ENCODE data around the gene RBMS3. TPM values are rescaled to one million over a fixed set of nuclear protein-coding genes. Genes with fewer than 3 reads are reported as not detected.

Gene RBMS3
- total RNA-seq, 4 donors from 2014 or later = 3.8 to 18.7 (median 14.6) TPM

- TF ChIP-seq, protein P1, sequence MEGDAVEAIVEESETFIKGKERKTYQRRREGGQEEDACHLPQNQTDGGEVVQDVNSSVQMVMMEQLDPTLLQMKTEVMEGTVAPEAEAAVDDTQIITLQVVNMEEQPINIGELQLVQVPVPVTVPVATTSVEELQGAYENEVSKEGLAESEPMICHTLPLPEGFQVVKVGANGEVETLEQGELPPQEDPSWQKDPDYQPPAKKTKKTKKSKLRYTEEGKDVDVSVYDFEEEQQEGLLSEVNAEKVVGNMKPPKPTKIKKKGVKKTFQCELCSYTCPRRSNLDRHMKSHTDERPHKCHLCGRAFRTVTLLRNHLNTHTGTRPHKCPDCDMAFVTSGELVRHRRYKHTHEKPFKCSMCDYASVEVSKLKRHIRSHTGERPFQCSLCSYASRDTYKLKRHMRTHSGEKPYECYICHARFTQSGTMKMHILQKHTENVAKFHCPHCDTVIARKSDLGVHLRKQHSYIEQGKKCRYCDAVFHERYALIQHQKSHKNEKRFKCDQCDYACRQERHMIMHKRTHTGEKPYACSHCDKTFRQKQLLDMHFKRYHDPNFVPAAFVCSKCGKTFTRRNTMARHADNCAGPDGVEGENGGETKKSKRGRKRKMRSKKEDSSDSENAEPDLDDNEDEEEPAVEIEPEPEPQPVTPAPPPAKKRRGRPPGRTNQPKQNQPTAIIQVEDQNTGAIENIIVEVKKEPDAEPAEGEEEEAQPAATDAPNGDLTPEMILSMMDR (IDR thresholded peaks at IDR 0.05) = no peak
Measured at GRCh38 chr3:29614954-29615353, 334.1 kb downstream of the RBMS3 start.

GRCh38 chr3:29618395-29619282 is 337.8 kb downstream of the RBMS3 start:
- Histone ChIP-seq H3K27me3 (no peaks in the 10 kb centered on the region), H3K9me3 (no peaks in the 10 kb centered on the region), H3K27ac (no peak overlapping the region), H3K4me1 (no peaks in the 10 kb centered on the region), H3K36me3 (no peaks in the 10 kb centered on the region), H3K4me3 (no peak overlapping the region)
- intact Hi-C loops (cut with DNase I; ENCODE audit: low total_unique reads) (no loop called here), in situ Hi-C loops (cut with MboI; ENCODE audit: low pct_ligation_motif_present in 1 of 4, low pct_unique_long_range_greater_than_20kb in 1 of 4, low sequenced_read_pairs in 3 of 4) (no loop called here)
- 57 to 62% methylated on average over 10 of the region's 10 CpGs for WGBS, 2 donors (ENCODE audit: low coverage in 1 of 2)
- TF ChIP-seq EP300 (IDR thresholded peaks at IDR 0.05; ENCODE audit: low read depth) (no peak), POLR2A (IDR thresholded peaks at IDR 0.05) (no peak), POLR2AphosphoS5 (IDR thresholded peaks at IDR 0.05) (no peak)
- TF ChIP-seq, protein P1 (IDR thresholded peaks at IDR 0.05) = no peak
- DNase-seq = no peak

More at GRCh38 chr3:29614954-29615353, 334.1 kb downstream of the RBMS3 start:
- H3K4me1 ChIP-seq = no peaks in the 10 kb centered on the region
- WGBS, 2 donors (ENCODE audit: low coverage in 1 of 2) = 89 to 100% methylated on average over 1 of the region's 1 CpG
- in situ Hi-C loops (cut with MboI; ENCODE audit: low pct_ligation_motif_present in 1 of 4, low pct_unique_long_range_greater_than_20kb in 1 of 4, low sequenced_read_pairs in 3 of 4) = no loop called here
- no peaks in the 10 kb centered on the region for H3K36me3 ChIP-seq
- H3K27me3 ChIP-seq = no peaks in the 10 kb centered on the region
- intact Hi-C loops (cut with DNase I; ENCODE audit: low total_unique reads) = no loop called here
- no peak for DNase-seq
- no peak overlapping the region for H3K27ac ChIP-seq
- H3K4me3 ChIP-seq = no peak overlapping the region
- no peaks in the 10 kb centered on the region for H3K9me3 ChIP-seq

DNA sequence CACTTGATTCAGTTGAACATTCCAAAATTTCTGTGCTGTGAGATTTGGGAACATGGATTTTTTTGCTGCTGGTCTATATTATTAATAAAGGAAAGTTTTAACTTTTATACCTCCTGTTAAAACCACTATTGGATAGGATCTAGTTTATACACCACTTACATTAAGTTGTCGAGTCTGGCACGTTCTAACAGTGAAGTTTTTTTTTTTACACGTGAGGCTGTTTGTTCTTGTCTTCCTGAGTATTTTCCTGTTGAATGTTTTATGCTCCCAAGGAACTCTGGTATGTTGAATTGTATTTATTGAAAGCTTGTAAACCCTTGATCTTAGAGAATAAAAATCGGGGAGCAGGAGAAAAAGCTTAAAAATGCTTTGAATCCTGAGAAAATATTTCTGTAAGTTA is 338.8 kb downstream of the RBMS3 start:
- Histone ChIP-seq H3K9me3 (no peaks in the 10 kb centered on the region), H3K4me3 (no peak overlapping the region), H3K27ac (no peak overlapping the region), H3K27me3 (no peaks in the 10 kb centered on the region), H3K36me3 (no peaks in the 10 kb centered on the region), H3K4me1 (no peaks in the 10 kb centered on the region)
- in situ Hi-C loops (cut with MboI; ENCODE audit: low pct_ligation_motif_present in 1 of 4, low pct_unique_long_range_greater_than_20kb in 1 of 4, low sequenced_read_pairs in 3 of 4) (no loop called here), intact Hi-C loops (cut with DNase I; ENCODE audit: low total_unique reads) (no loop called here)
- DNase-seq = no peak
- 31 to 33% methylated on average over 2 to 4 of the region's 4 CpGs for WGBS, 2 donors (ENCODE audit: low coverage in 1 of 2)
- no peak for TF ChIP-seq POLR2AphosphoS5 (IDR thresholded peaks at IDR 0.05)
- TF ChIP-seq, protein P1 (IDR thresholded peaks at IDR 0.05) = no peak
- no peak for TF ChIP-seq EP300 (IDR thresholded peaks at IDR 0.05; ENCODE audit: low read depth)

- Histone ChIP-seq H3K9me3 (no peaks in the 10 kb centered on the region), H3K36me3 (no peaks in the 10 kb centered on the region), H3K27ac (no peak overlapping the region), H3K4me1 (no peaks in the 10 kb centered on the region), H3K27me3 (no peaks in the 10 kb centered on the region), H3K4me3 (no peak overlapping the region)
- intact Hi-C loops (cut with DNase I; ENCODE audit: low total_unique reads) = no loop called here
- TF ChIP-seq POLR2A (IDR thresholded peaks at IDR 0.05) = no peak
- TF ChIP-seq, protein P1 (IDR thresholded peaks at IDR 0.05) = no peak
- no peak for TF ChIP-seq EP300 (IDR thresholded peaks at IDR 0.05; ENCODE audit: low read depth)
- no peak for TF ChIP-seq POLR2AphosphoS5 (IDR thresholded peaks at IDR 0.05)
- DNase-seq = no peak
- in situ Hi-C loops (cut with MboI; ENCODE audit: low pct_ligation_motif_present in 1 of 4, low pct_unique_long_range_greater_than_20kb in 1 of 4, low sequenced_read_pairs in 3 of 4) = no loop called here
- 71 to 74% methylated on average over 1 to 2 of the region's 2 CpGs for WGBS, 2 donors (ENCODE audit: low coverage in 1 of 2)
Measured at GRCh38 chr3:29627136-29628117, 346.6 kb downstream of the RBMS3 start.
